ENCODE data around the gene INPP4A. TPM values are rescaled to one million over a fixed set of nuclear protein-coding genes. Genes with fewer than 3 reads are reported as not detected.
A peak's percentile ranks its signal among the peaks of the same experiment; 100 is the strongest.

The INPP4A gene
- total and polyA plus RNA-seq, 7 donors: 1.8 to 49.9 (median 30.4) TPM

GRCh38 chr2:98504381-98505109 is 59.9 kb downstream of the INPP4A start:
- H3K27ac ChIP-seq: peak overlapping the region; percentile 66 to 82 (median 70)
- peak in 1 of 4 donors; percentile 17 for TF ChIP-seq POLR2AphosphoS5 (IDR thresholded peaks at IDR 0.05)
- no peak for TF ChIP-seq POLR2A (IDR thresholded peaks at IDR 0.05)
- H3K27me3 ChIP-seq: no peaks in the 10 kb centered on the region
- H3K4me3 ChIP-seq: no peak overlapping the region
- peak; percentile 55 for DNase-seq
- 69 to 79% methylated on average over 8 of the region's 8 CpGs for WGBS, 2 donors
- no peaks in the 10 kb centered on the region for H3K9me3 ChIP-seq
- intact Hi-C loops (cut with DNase I): loop anchor here (5.0 kb wide), 1 partner anchor 47 kb away; no protein-coding TSS in a partner anchor
- no peaks in the 10 kb centered on the region for H3K36me3 ChIP-seq
- peaks cover 0 to 77% (median 73%) of the 10 kb centered on the region in 4 donors for H3K4me1 ChIP-seq

- no peaks in the 10 kb centered on the region for H3K36me3 ChIP-seq
- H3K4me1 ChIP-seq: peaks cover 0 to 79% (median 73%) of the 10 kb centered on the region in 4 donors
- DNase-seq: peak; percentile 85
- intact Hi-C loops (cut with DNase I): no loop called here
- H3K9me3 ChIP-seq: no peaks in the 10 kb centered on the region
- no peak overlapping the region for H3K4me3 ChIP-seq
- H3K27ac ChIP-seq: peak overlapping the region; percentile 66 to 82 (median 70)
- WGBS, 2 donors: 29 to 46% methylated on average over 7 of the region's 7 CpGs
- H3K27me3 ChIP-seq: no peaks in the 10 kb centered on the region
- TF ChIP-seq POLR2A (IDR thresholded peaks at IDR 0.05) (no peak), POLR2AphosphoS5 (IDR thresholded peaks at IDR 0.05) (peak in 2 of 4 donors; percentile 11 to 52)
Measured at GRCh38 chr2:98505311-98505808, 60.7 kb downstream of the INPP4A start.

GRCh38 chr2:98505971-98506664 is 61.5 kb downstream of the INPP4A start:
- no peak for TF ChIP-seq POLR2A (IDR thresholded peaks at IDR 0.05)
- no peak for TF ChIP-seq POLR2AphosphoS5 (IDR thresholded peaks at IDR 0.05)
- no peak for TF ChIP-seq EP300 (IDR thresholded peaks at IDR 0.05)
- TF ChIP-seq CTCF (IDR thresholded peaks at IDR 0.05): no peak
- no peak overlapping the region for H3K4me3 ChIP-seq
- H3K27ac ChIP-seq: peak overlapping the region; percentile 66 to 82 (median 70)
- H3K4me1 ChIP-seq: peaks cover 0 to 79% (median 73%) of the 10 kb centered on the region in 4 donors
- H3K36me3 ChIP-seq: no peaks in the 10 kb centered on the region
- peak; percentile 30 for DNase-seq
- WGBS, 2 donors: 85 to 87% methylated on average over 7 of the region's 7 CpGs
- no peaks in the 10 kb centered on the region for H3K9me3 ChIP-seq
- intact Hi-C loops (cut with DNase I): no loop called here
- no peaks in the 10 kb centered on the region for H3K27me3 ChIP-seq

GRCh38 chr2:98506881-98507280 is 62.2 kb downstream of the INPP4A start:
- Histone ChIP-seq H3K4me1 (peaks cover 0 to 77% (median 72%) of the 10 kb centered on the region in 4 donors), H3K9me3 (no peaks in the 10 kb centered on the region), H3K4me3 (no peak overlapping the region), H3K27ac (peak overlapping the region; percentile 66 to 82 (median 70)), H3K36me3 (no peaks in the 10 kb centered on the region), H3K27me3 (no peaks in the 10 kb centered on the region)
- DNase-seq: peak; percentile 52
- intact Hi-C loops (cut with DNase I): no loop called here
- 94% methylated on average over 8 of the region's 8 CpGs for WGBS, 2 donors
- TF ChIP-seq POLR2A (IDR thresholded peaks at IDR 0.05): no peak
- TF ChIP-seq EP300 (IDR thresholded peaks at IDR 0.05): no peak
- no peak for TF ChIP-seq POLR2AphosphoS5 (IDR thresholded peaks at IDR 0.05)

- WGBS, 2 donors: 93 to 95% methylated on average over 3 of the region's 3 CpGs
- H3K36me3 ChIP-seq: no peaks in the 10 kb centered on the region
- no peak overlapping the region for H3K4me3 ChIP-seq
- peak overlapping the region; percentile 63 to 82 (median 70) for H3K27ac ChIP-seq
- no peak for TF ChIP-seq POLR2AphosphoS5 (IDR thresholded peaks at IDR 0.05)
- no peak for TF ChIP-seq CTCF (IDR thresholded peaks at IDR 0.05)
- TF ChIP-seq EP300 (IDR thresholded peaks at IDR 0.05): no peak
- no peak for TF ChIP-seq POLR2A (IDR thresholded peaks at IDR 0.05)
- intact Hi-C loops (cut with DNase I): no loop called here
- H3K4me1 ChIP-seq: peaks cover 0 to 71% (median 66%) of the 10 kb centered on the region in 4 donors
- no peaks in the 10 kb centered on the region for H3K27me3 ChIP-seq
- DNase-seq: no peak
- no peaks in the 10 kb centered on the region for H3K9me3 ChIP-seq
Measured at GRCh38 chr2:98507461-98507860, 62.8 kb downstream of the INPP4A start.

Measured in sigmoid colon (tissue), 7 donors.